Stomach smooth muscle (tissue), 2 donors: ENCODE measurements around the gene HIPK3.

Source experiments
- H3K27ac ChIP-seq: one replicate; pipeline ENCODE4 v1.7.0; 2013; ENCODE audit warnings: mild to moderate bottlenecking, low read length, inconsistent platforms
- H3K27me3 ChIP-seq, 2 donors: one replicate each; pipeline ENCODE4 v1.7.0; 2013; ENCODE audit warnings: low read length in 2 of 2; ENCODE audit not compliant: insufficient read depth in 2 of 2, control insufficient read depth in 1 of 2
- H3K36me3 ChIP-seq, 2 donors: one replicate each; pipeline ENCODE4 v1.7.0; 2013; ENCODE audit warnings: low read length in 2 of 2; ENCODE audit not compliant: control insufficient read depth in 2 of 2, insufficient read depth in 2 of 2
- H3K4me1 ChIP-seq: one replicate; pipeline ENCODE4 v1.7.0; 2013; ENCODE audit warnings: low read length; ENCODE audit not compliant: control insufficient read depth, insufficient read depth
- H3K4me3 ChIP-seq, 2 donors: one replicate each; pipeline ENCODE4 v1.7.0; 2013; ENCODE audit warnings: low read length in 2 of 2
- H3K9ac ChIP-seq, 2 donors: one replicate each; pipeline ENCODE4 v1.7.0; 2013; ENCODE audit warnings: low read length in 2 of 2, mild to moderate bottlenecking in 1 of 2
- H3K9me3 ChIP-seq, 2 donors: one replicate each; pipeline ENCODE4 v1.7.0; 2013; ENCODE audit warnings: low read length in 2 of 2; ENCODE audit not compliant: control insufficient read depth in 2 of 2
- donor health status: healthy.
- donor health status: Pancreatic carcinoma.

Gene HIPK3

DNA sequence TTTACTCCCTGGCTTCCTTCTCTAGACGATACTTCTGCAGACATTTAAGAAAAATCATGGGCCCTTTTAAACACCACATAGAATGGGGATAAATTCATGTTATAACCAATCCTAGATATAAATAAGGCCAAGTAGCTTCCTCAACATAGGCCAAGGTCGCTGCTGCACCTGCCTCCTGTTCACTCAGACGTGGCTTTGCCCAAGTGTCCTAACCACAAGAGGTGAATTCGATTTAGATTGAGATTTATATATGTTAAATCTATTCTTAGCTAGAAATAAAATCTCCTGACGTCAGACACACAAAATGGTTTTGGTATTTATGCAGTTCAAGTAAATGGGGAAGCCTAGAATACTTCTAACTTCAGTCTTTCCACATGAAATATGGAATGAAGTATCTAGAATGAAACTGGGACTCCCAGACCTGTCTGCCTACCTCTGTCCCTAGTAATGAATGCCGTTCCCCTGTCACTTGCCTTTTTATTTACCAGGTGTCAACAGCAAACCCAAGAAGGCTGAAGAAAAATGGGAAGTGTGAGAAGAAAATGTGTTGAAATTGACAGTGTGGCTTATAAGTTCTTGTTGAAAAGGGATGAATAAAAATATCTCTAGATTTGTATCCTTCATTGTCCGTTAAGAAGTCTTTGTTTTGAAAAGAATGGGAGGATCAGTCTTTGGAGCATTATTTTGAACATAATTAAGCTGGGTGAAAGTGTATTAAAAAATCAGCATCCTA lies 131.8 kb downstream of the HIPK3 start:
- H3K27me3 ChIP-seq: no peaks in the 10 kb centered on the region
- no peak overlapping the region for H3K27ac ChIP-seq
- no peak overlapping the region for H3K9ac ChIP-seq
- no peaks in the 10 kb centered on the region for H3K36me3 ChIP-seq
- H3K9me3 ChIP-seq: no peaks in the 10 kb centered on the region
- H3K4me3 ChIP-seq: no peak overlapping the region
- H3K4me1 ChIP-seq: no peaks in the 10 kb centered on the region

DNA sequence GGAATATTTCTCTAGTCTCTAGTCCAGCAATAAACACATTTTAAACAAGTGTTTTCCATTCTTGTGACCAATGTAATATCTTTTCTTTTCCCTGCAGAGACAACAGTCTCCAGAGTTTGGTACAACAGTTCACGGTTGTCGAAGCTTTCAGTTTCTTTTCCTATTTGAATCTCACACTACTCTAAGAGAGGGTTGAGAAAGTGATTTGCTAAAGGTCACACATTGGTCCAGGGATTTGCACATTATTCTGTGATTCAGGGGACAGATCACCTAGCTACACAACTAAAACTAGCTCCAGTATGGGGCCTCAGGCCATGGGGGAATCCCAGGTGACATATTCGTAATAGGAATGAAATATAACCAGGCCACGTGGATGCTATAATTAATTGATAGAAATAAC lies 132.5 kb downstream of the HIPK3 start:
- H3K27me3 ChIP-seq: no peaks in the 10 kb centered on the region
- no peak overlapping the region for H3K4me3 ChIP-seq
- no peak overlapping the region for H3K9ac ChIP-seq
- H3K27ac ChIP-seq: no peak overlapping the region
- no peaks in the 10 kb centered on the region for H3K4me1 ChIP-seq
- no peaks in the 10 kb centered on the region for H3K36me3 ChIP-seq
- no peaks in the 10 kb centered on the region for H3K9me3 ChIP-seq

DNA sequence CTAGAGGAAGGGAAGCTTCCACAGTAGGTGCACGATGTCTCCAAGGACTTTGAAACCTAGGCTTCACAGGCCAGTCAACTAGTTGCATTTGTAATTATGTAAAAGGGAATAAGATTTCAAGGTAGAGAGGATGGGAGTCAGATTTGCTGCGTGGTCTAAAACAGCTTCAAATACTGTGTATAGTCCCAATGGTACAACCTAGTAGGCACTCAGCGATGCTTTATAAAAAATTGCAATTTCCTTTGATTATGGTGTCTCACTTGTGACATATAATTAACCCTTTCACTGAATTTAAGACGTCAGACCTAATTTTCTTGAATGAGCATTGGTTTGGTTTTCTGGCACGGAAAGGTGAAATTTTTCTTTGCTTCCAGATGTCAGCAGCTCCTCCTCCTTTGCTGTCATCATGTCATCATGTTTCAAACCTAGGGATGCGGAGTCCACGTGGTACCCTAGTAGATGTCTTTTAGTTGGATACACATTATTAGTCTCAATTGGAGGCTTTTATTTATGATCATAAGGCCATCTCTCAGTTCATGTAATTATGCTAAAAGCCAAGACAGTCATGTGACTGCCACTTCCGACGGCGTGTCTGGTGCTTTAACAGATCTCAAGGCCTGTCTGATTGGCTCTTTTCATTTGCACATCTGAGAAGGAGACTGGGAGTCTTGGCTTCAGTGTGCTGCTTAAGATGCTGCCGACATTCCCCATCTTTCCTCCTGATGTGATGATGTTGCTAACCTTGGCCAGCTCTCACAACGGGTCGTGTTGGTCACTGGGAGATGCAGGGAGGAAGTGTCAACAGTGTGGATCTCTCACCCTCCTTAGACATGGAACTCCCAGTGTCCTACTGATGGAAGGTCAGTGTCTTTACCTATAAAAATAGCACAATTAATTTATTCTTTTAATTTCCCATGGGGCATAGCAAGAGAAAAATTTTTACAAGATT lies 134.0 kb downstream of the HIPK3 start:
- H3K9me3 ChIP-seq: no peaks in the 10 kb centered on the region
- H3K4me1 ChIP-seq: no peaks in the 10 kb centered on the region
- H3K27me3 ChIP-seq: no peaks in the 10 kb centered on the region
- H3K27ac ChIP-seq: no peak overlapping the region
- no peak overlapping the region for H3K4me3 ChIP-seq
- H3K9ac ChIP-seq: no peak overlapping the region
- no peaks in the 10 kb centered on the region for H3K36me3 ChIP-seq

DNA sequence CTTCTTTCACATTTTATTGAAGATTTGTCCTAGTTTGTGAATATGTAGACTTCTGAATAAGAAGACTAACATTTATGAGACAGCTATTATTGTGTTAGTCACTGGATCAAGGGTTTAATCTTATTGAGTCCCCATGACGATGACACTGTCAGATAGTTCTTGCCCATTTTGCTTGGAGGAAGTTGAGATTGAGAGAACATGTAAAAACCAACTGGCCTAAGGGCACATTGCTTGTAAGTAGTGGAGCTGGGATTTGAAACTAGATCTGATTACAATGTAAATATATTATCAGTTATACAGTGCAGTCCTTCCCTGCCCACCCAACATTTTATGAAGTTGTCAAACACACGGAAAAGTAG lies 134.7 kb downstream of the HIPK3 start:
- H3K4me3 ChIP-seq: no peak overlapping the region
- no peaks in the 10 kb centered on the region for H3K4me1 ChIP-seq
- H3K9me3 ChIP-seq: no peaks in the 10 kb centered on the region

DNA sequence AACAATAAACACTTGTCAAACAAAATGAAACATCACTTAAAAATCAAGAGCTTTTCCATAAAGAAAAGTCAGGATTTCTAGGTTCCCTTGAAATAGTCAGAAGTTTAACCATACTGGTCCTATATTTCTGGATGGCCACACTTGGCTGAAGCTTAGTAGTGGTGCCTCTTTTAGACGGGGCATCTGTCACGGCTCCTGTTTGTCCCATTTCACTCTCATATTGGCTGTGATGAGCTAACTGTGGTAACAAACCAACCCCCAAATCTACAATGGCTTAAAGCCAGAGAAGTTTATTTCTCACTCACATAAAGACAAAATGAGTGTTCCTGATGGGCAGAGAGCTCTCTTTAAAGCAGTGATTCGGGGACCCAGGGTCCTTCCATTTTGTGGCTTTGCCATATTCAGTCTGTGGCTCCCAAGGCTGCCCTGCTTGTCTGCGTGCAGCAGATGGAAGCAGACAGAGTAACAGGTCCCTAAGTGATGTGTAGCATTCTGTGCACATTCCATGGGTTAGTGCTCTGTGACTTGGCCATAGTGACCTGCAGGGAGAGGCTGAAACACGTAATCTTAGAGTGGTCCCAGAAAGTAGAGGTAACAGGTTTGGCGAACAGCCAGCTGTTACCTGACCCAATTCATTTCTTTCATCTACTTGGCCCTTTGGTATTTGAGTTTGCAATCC lies 137.4 kb downstream of the HIPK3 start:
- Histone ChIP-seq H3K9me3 (no peaks in the 10 kb centered on the region), H3K9ac (no peak overlapping the region)

More for the DNA sequence above, 134.7 kb downstream of the HIPK3 start:
- H3K27ac ChIP-seq: no peak overlapping the region
- no peak overlapping the region for H3K9ac ChIP-seq
- H3K27me3 ChIP-seq: no peaks in the 10 kb centered on the region
- no peaks in the 10 kb centered on the region for H3K36me3 ChIP-seq

DNA sequence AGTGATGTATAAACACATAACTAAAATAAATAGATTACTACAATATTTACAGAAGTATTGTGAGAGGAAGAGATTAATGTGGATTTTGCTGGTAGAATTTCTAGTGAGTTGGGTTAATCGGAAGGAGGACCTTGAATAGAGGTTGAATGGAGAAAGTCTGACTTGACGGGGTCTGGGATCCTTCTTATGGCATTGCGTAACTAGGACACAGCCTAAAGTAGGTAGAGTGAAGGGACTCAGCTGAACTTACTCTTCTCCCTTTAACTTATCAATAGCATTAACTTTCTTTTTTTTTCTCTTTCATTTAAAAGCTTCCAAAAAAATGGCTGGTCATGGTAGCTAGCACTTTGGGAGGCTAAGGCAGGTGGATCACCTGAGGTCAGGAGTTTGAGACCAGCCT lies 139.2 kb downstream of the HIPK3 start:
- Histone ChIP-seq H3K36me3 (no peaks in the 10 kb centered on the region), H3K27ac (no peak overlapping the region), H3K27me3 (no peaks in the 10 kb centered on the region), H3K9me3 (no peaks in the 10 kb centered on the region), H3K4me3 (no peak overlapping the region), H3K4me1 (no peaks in the 10 kb centered on the region), H3K9ac (no peak overlapping the region)

More for the DNA sequence above, 137.4 kb downstream of the HIPK3 start:
- no peak overlapping the region for H3K4me3 ChIP-seq
- no peaks in the 10 kb centered on the region for H3K4me1 ChIP-seq
- no peaks in the 10 kb centered on the region for H3K36me3 ChIP-seq
- no peaks in the 10 kb centered on the region for H3K27me3 ChIP-seq
- H3K27ac ChIP-seq: no peak overlapping the region

DNA sequence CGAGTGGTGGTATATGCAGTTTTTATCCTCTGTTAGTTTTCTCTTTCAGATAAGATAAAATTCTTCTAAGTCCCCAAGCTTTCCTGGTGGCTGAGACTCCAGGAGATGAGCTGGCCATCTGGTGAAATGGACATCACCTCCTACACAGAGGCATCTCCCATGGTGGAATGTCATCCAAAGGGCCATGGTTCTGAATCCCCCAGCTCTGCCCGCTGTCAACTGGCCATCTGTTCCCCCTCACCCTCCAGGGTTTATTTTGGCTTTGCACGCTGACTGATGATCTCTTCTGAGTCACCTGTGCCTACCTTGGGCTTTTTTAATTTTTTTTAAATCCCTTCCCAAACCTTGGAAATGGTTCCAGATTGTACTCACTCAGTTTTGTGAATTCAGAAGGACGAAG lies 142.2 kb downstream of the HIPK3 start:
- Histone ChIP-seq H3K36me3 (no peaks in the 10 kb centered on the region), H3K9me3 (no peaks in the 10 kb centered on the region), H3K27me3 (peaks cover 0 to 7% of the 10 kb centered on the region in 2 donors), H3K27ac (no peak overlapping the region), H3K4me3 (no peak overlapping the region), H3K9ac (no peak overlapping the region), H3K4me1 (no peaks in the 10 kb centered on the region)

DNA sequence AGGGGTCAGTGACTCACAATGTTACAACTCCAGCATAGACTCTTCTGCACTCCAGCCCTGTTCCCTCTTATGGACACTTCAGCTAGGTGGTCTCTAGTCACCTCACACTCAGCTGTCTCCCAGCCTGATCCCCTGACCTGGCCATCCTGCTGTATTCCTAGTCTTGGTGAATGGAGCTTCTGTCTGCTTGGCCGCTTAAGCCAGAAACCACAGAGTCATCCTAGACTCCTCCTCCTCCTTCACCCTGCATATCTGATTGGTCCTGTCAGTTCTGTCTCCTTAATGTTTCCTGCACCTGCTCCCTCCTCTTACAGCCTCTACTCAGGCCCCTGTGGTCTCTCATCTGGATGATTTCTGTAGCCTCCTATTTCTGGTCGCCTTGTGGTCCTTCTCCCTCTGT lies 144.9 kb downstream of the HIPK3 start:
- Histone ChIP-seq H3K9ac (no peak overlapping the region), H3K4me3 (no peak overlapping the region), H3K27ac (no peak overlapping the region), H3K36me3 (no peaks in the 10 kb centered on the region), H3K4me1 (no peaks in the 10 kb centered on the region), H3K27me3 (peaks cover 0 to 7% of the 10 kb centered on the region in 2 donors), H3K9me3 (no peaks in the 10 kb centered on the region)

DNA sequence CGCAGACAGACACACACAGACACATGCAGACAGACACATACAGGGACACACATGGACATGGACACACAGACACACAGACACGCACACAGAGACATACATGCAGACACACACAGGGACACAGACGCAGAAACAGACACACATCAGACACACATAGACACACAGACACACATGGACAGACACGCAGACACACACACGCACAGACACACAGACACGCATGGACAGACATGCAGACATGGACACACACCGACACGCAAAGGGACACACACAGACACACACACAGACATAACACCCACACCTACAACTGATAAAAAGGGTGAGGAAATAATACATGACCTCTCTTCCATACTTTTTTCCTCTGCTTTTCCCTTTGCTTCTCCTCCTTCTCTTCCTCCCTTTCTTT lies 146.2 kb downstream of the HIPK3 start:
- H3K4me3 ChIP-seq: no peak overlapping the region
- H3K27me3 ChIP-seq: peaks cover 0 to 7% of the 10 kb centered on the region in 2 donors
- H3K4me1 ChIP-seq: no peaks in the 10 kb centered on the region
- H3K9me3 ChIP-seq: no peaks in the 10 kb centered on the region
- H3K36me3 ChIP-seq: no peaks in the 10 kb centered on the region
- H3K9ac ChIP-seq: no peak overlapping the region
- no peak overlapping the region for H3K27ac ChIP-seq

DNA sequence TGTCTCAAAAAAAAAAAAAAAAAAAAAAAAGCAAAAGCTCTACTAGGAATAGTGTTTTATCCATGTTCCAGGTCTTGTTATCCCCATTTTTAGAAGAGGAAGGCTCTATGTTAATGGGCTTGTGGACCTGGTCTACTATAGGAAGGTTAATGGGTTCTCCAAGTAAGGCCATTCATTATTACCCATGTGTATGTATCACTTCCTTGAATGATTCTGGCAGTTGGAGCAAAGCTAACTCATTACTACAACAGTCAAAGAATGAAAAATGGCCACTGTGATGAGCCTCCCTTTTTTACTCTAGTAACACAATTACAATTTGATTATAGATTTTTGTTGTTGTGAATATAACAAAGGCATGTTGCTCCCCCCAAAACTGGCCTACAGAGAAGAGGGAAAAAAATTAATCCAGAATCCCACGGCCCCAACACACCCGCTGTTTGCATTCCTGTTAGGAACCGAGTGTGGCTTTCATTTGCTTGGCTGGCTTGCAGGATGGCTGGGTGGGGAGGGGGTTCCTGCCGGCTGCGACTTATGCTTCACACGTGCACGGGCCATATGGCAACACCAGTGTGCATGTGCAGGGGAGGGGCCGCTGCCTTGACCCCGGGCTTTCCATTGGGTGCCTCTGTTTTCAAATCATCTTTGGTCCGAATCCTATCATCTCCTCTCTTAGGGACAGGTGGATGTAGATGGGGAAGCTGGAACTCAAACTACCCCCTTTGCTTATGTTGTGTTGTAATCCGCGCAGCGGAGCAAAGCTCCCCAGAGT lies 148.8 kb downstream of the HIPK3 start:
- Histone ChIP-seq H3K9ac (no peak overlapping the region), H3K36me3 (no peaks in the 10 kb centered on the region), H3K9me3 (no peaks in the 10 kb centered on the region), H3K27ac (no peak overlapping the region), H3K4me1 (no peaks in the 10 kb centered on the region), H3K4me3 (no peak overlapping the region), H3K27me3 (peaks cover 3 to 7% of the 10 kb centered on the region in 2 donors)
